Measurements from ENCODE around the gene CCNL2. TPM values are rescaled to one million over a fixed set of nuclear protein-coding genes. Genes with fewer than 3 reads are reported as not detected.
A peak's percentile ranks its signal among the peaks of the same experiment; 100 is the strongest.

CCNL2 gene
- total RNA-seq, 2 donors from 2014 or later: 187 to 244 TPM

DNA sequence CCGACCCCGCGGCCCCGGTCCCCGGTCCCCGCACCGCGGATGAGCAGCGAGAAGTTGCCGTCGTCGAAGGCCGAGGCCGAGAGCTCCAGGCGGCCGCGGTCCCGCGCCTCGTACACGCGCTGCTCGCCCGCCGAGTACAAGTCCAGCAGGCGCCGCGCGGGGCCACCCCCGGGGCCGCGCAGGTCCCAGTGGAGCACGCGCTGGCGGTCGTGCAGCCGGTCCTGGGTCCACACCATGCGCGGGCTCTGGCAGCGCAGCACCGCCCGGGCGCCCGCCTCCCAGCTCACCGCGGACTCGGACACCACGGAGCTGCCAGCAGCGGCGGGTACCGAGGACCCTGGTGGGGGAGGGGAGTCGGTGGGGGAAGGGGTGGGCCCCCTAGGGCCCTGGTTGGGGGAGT lies 43.7 kb downstream of the CCNL2 start:
- H3K36me3 ChIP-seq (ENCODE audit: control insufficient read depth, insufficient read depth, low read length): peaks cover 7% of the 10 kb centered on the region
- H3K27ac ChIP-seq (ENCODE audit: low read depth, low read length): no peak overlapping the region
- Mint-ChIP-seq H3K9me3 (no peaks in the 10 kb centered on the region), H3K4me3 (no peak overlapping the region), H3K27me3 (ENCODE audit: insufficient read depth) (peaks cover 9% of the 10 kb centered on the region), H3K36me3 (ENCODE audit: low read depth) (no peaks in the 10 kb centered on the region), H3K4me1 (peaks cover 14% of the 10 kb centered on the region), H3K27ac (no peak overlapping the region)
- 93 to 96% methylated on average over 27 to 48 of the region's 52 CpGs for WGBS, 2 experiments (ENCODE audit: insufficient coverage in 1 of 2, insufficient read length in 1 of 2)
- TF ChIP-seq, protein P1, sequence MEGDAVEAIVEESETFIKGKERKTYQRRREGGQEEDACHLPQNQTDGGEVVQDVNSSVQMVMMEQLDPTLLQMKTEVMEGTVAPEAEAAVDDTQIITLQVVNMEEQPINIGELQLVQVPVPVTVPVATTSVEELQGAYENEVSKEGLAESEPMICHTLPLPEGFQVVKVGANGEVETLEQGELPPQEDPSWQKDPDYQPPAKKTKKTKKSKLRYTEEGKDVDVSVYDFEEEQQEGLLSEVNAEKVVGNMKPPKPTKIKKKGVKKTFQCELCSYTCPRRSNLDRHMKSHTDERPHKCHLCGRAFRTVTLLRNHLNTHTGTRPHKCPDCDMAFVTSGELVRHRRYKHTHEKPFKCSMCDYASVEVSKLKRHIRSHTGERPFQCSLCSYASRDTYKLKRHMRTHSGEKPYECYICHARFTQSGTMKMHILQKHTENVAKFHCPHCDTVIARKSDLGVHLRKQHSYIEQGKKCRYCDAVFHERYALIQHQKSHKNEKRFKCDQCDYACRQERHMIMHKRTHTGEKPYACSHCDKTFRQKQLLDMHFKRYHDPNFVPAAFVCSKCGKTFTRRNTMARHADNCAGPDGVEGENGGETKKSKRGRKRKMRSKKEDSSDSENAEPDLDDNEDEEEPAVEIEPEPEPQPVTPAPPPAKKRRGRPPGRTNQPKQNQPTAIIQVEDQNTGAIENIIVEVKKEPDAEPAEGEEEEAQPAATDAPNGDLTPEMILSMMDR (conservative IDR thresholded peaks at IDR 0.05): no peak
- no peak overlapping the region for H3K9ac ChIP-seq (ENCODE audit: extremely low read depth, low read length, poor library complexity, severe bottlenecking)
- H3K27me3 ChIP-seq (ENCODE audit: control insufficient read depth, insufficient read depth, low read length, poor library complexity, severe bottlenecking): no peaks in the 10 kb centered on the region
- H3K4me3 ChIP-seq (ENCODE audit: low read length): no peak overlapping the region
- peaks cover 6% of the 10 kb centered on the region for H3K4me1 ChIP-seq (ENCODE audit: control insufficient read depth, insufficient read depth, low read length)
- no peaks in the 10 kb centered on the region for H3K9me3 ChIP-seq (ENCODE audit: control insufficient read depth, low read length)
- DNase-seq: peak; percentile 71

DNA sequence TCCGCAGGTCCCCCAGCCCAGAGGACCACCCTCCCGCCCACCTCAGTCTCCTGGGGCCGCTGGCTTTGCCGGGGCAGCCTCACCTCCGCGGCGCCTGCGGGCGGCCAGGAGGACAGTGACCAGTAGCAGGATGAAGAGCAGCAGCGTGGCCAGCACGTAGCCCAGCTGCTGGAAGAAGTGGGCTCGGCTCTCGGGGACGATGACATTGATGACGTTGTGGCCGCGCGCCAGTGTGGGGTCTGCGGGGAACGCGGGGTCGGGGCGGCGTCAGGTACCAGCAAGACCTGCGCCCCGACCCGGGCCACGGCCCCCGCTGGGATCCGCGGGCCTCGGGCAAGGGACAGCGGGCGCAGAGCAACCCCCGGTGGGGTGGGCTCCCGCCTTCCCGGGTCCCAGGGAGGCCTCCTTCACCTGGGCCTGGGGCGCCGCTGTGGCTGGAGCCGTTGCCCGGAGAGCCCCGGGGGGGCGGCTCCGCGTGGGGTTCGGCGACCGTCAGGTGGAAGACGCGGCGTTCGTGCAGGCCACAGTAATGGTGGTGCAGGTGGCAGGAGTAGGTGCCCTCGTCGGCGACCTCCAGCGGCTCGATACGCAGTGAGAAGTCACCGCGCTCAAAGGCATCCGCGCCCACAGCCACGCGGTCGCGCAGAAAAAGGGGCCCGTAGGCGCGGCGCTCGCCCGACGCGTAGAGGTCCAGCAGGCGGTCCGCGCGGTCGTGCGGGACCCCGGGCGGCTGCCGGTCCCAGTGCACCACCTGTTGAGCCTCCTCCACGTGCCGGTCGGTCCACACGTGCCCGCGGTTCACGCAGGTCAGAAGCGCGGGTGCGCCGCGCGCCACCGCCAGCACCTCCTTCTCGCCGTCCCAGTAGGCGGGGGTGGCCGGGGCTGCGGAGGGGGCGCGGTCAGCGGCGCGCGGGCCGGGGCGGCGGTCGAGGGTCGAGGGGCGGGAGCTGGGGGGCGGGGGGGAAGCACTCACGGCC lies 44.6 kb downstream of the CCNL2 start:
- 94 to 95% methylated on average over 71 to 115 of the region's 116 CpGs for WGBS, 2 experiments (ENCODE audit: insufficient coverage in 1 of 2, insufficient read length in 1 of 2)
- peaks cover 9% of the 10 kb centered on the region for H3K27me3 Mint-ChIP-seq (ENCODE audit: insufficient read depth)
- no peaks in the 10 kb centered on the region for H3K36me3 Mint-ChIP-seq (ENCODE audit: low read depth)
- no peaks in the 10 kb centered on the region for H3K9me3 Mint-ChIP-seq
- H3K4me1 ChIP-seq (ENCODE audit: control insufficient read depth, insufficient read depth, low read length): peaks cover 3% of the 10 kb centered on the region
- peaks cover 14% of the 10 kb centered on the region for H3K4me1 Mint-ChIP-seq
- no peak overlapping the region for H3K9ac ChIP-seq (ENCODE audit: extremely low read depth, low read length, poor library complexity, severe bottlenecking)
- no peak overlapping the region for H3K27ac ChIP-seq (ENCODE audit: low read depth, low read length)
- H3K27me3 ChIP-seq (ENCODE audit: control insufficient read depth, insufficient read depth, low read length, poor library complexity, severe bottlenecking): no peaks in the 10 kb centered on the region
- H3K4me3 Mint-ChIP-seq: peak overlapping the region; percentile 48
- H3K4me3 ChIP-seq (ENCODE audit: low read length): no peak overlapping the region
- H3K36me3 ChIP-seq (ENCODE audit: control insufficient read depth, insufficient read depth, low read length): peaks cover 7% of the 10 kb centered on the region
- no peak overlapping the region for H3K27ac Mint-ChIP-seq
- DNase-seq: peak; percentile 58
- no peaks in the 10 kb centered on the region for H3K9me3 ChIP-seq (ENCODE audit: control insufficient read depth, low read length)
- TF ChIP-seq, protein P1 (conservative IDR thresholded peaks at IDR 0.05): no peak

DNA sequence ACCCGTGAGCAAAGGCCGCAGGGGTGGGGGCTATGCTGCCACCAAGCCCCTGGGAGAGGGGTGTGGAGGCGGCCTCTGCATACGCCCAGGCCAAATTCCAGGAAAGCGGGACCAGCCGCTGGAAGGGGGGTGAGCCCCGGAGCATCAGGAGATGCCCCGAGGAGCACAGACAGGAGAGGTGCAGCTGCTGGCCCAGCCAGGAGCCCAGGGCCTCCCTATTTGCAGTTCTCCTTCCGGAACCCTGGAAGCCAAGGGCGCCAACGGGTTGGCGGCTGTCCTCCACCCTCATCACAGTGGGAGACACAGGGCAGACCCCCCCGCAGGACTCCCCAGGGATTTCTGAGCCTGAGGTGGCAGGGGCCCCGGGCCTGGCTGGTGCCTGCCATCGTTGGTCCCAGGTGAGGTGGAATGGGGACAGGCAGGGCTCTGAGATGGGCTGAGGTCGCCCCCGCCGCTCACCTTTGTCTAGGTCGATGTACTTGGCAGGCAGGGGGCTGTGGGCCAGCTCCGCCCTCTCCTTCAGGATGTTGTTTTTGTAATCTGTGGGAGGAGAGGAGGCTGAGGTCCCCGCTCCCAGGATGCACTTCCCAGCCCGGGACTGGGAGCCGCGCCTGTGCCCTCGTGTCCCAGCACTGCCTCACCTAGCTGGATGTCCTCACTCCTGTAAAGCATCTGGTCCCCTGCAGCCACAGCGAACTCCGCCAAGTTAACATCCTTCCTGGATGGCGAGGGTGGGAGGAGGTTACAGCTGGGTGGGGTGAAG lies 45.6 kb downstream of the CCNL2 start:
- H3K9ac ChIP-seq (ENCODE audit: extremely low read depth, low read length, poor library complexity, severe bottlenecking): no peak overlapping the region
- H3K9me3 ChIP-seq (ENCODE audit: control insufficient read depth, low read length): no peaks in the 10 kb centered on the region
- TF ChIP-seq, protein P1 (conservative IDR thresholded peaks at IDR 0.05): no peak
- no peak overlapping the region for H3K27ac ChIP-seq (ENCODE audit: low read depth, low read length)
- peak; percentile 91 for DNase-seq
- H3K9me3 Mint-ChIP-seq: no peaks in the 10 kb centered on the region
- peaks cover 11% of the 10 kb centered on the region for H3K4me1 Mint-ChIP-seq
- no peak overlapping the region for H3K4me3 ChIP-seq (ENCODE audit: low read length)
- no peaks in the 10 kb centered on the region for H3K27me3 ChIP-seq (ENCODE audit: control insufficient read depth, insufficient read depth, low read length, poor library complexity, severe bottlenecking)
- peaks cover 9% of the 10 kb centered on the region for H3K27me3 Mint-ChIP-seq (ENCODE audit: insufficient read depth)
- H3K36me3 ChIP-seq (ENCODE audit: control insufficient read depth, insufficient read depth, low read length): peaks cover 7% of the 10 kb centered on the region
- H3K4me3 Mint-ChIP-seq: peak overlapping the region; percentile 48
- H3K36me3 Mint-ChIP-seq (ENCODE audit: low read depth): no peaks in the 10 kb centered on the region
- peaks cover 3% of the 10 kb centered on the region for H3K4me1 ChIP-seq (ENCODE audit: control insufficient read depth, insufficient read depth, low read length)
- 76 to 82% methylated on average over 10 to 28 of the region's 28 CpGs for WGBS, 2 experiments (ENCODE audit: insufficient coverage in 1 of 2, insufficient read length in 1 of 2)
- no peak overlapping the region for H3K27ac Mint-ChIP-seq
